ENCODE results near the gene TANK.
A peak's percentile ranks its signal among the peaks of the same experiment; 100 is the strongest.

Gene TANK

DNA sequence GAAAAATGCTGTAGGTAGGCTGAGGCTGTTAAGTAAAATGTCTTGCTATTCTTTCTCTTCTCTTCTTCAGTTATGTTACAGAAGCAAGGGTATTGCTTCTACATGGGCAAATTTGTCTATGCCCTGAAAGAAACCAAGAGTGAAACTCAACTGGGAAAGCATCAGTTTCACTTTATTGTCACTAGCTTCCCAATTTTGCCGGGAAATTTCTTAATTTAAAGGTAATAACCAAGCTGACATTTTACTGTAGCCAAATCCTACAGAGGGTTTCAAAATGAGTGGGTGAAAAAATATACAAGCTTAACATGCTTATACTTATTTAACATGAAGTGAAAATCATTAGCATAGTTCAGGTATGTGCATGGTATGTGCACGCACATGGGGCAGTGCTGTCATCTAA is 3.2 kb downstream of the TANK start:
- TF ChIP-seq TAF1 (IDR thresholded peaks at IDR 0.05; ENCODE audit: low read depth, low read length) = no peak
- TF ChIP-seq POU2F2 (IDR thresholded peaks at IDR 0.05; ENCODE audit: low read depth, low read length) = no peak
- 0 out of 2 replicates have a peak, but pooled peaks have one; percentile 26 for TF ChIP-seq POLR2AphosphoS5 (IDR thresholded peaks at IDR 0.05; ENCODE audit: low read depth, low read length)
- DNase-seq (ENCODE audit: insufficient read length, low spot score) (no peak), FAIRE-seq (peak; percentile 31)

DNA sequence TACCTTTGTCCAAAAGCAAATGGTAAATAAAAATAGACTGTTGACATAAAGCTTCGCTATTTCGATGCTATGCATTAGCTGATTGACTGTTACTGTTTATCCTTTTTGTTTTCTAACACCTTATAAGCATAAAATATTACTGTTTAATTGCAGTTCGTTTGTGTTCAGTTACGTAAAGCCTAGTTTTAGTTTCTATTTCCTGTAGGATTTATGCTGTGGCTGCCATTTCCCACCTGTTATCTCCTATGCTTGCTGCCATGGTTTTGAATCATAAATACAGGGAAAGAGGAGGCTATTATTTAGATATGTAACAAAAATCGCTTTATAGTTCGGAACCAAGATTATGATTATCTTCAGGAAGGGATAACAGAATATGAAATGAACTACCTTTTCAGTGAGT is 3.9 kb downstream of the TANK start:
- FAIRE-seq (no peak), DNase-seq (ENCODE audit: insufficient read length, low spot score) (no peak)
- TF ChIP-seq POU2F2 (IDR thresholded peaks at IDR 0.05; ENCODE audit: low read depth, low read length) (no peak), POLR2AphosphoS5 (IDR thresholded peaks at IDR 0.05; ENCODE audit: low read depth, low read length) (no peak), POLR2A (IDR thresholded peaks at IDR 0.05; ENCODE audit: low read depth, low read length) (no peak), TAF1 (IDR thresholded peaks at IDR 0.05; ENCODE audit: low read depth, low read length) (no peak), SPI1 (IDR thresholded peaks at IDR 0.05; ENCODE audit: low read depth, low read length) (no peak), PAX5 (IDR thresholded peaks at IDR 0.05; ENCODE audit: insufficient read depth, low read length, severe bottlenecking) (no peak)

DNA sequence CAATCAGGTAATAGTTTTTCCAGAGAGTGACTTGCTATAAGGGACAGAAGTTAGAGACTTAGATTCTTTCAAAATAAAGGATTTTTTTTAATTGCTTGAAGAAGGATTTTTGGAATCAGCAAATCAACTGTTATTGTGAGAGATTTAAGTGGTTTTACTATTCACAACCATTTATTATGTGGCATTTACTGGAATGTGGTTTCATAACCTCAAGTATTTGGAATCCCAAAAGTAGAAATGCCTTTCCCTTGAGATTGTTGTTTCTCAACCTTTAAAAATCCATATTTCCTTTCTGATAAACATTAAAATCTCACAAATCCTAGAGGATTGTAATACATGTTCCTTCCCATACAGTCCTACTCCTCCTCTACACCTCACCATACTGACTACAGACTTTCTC is 5.0 kb downstream of the TANK start:
- TF ChIP-seq TAF1 (IDR thresholded peaks at IDR 0.05; ENCODE audit: low read depth, low read length) (no peak), POU2F2 (IDR thresholded peaks at IDR 0.05; ENCODE audit: low read depth, low read length) (no peak), SPI1 (IDR thresholded peaks at IDR 0.05; ENCODE audit: low read depth, low read length) (no peak), POLR2AphosphoS5 (IDR thresholded peaks at IDR 0.05; ENCODE audit: low read depth, low read length) (no peak), PAX5 (IDR thresholded peaks at IDR 0.05; ENCODE audit: insufficient read depth, low read length, severe bottlenecking) (no peak), POLR2A (IDR thresholded peaks at IDR 0.05; ENCODE audit: low read depth, low read length) (no peak)
- no peak for DNase-seq (ENCODE audit: insufficient read length, low spot score)
- no peak for FAIRE-seq

DNA sequence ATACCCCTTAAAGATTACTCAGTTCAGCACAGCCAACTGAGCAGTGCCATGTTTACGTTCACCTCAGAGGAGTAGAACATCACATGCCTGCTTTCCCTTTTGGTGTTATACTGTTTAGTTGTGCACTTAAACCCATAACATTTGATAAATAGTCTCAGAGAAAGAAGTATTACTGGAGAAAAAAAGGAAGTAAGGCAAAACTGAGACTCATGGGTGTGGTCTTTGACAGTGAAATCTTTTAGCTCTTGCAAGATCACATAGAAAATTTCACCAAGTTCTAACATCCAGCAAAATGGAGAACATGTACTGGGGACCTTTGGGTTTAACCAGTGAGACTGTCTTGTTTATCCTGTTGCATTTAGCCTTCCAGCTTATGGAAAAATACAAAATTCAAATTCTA is 5.6 kb downstream of the TANK start:
- TF ChIP-seq PAX5 (IDR thresholded peaks at IDR 0.05; ENCODE audit: insufficient read depth, low read length, severe bottlenecking) (no peak), POLR2A (IDR thresholded peaks at IDR 0.05; ENCODE audit: low read depth, low read length) (no peak), SPI1 (IDR thresholded peaks at IDR 0.05; ENCODE audit: low read depth, low read length) (no peak), POU2F2 (IDR thresholded peaks at IDR 0.05; ENCODE audit: low read depth, low read length) (no peak), TAF1 (IDR thresholded peaks at IDR 0.05; ENCODE audit: low read depth, low read length) (no peak)
- peak; percentile 82 for FAIRE-seq
- no peak for DNase-seq (ENCODE audit: insufficient read length, low spot score)

DNA sequence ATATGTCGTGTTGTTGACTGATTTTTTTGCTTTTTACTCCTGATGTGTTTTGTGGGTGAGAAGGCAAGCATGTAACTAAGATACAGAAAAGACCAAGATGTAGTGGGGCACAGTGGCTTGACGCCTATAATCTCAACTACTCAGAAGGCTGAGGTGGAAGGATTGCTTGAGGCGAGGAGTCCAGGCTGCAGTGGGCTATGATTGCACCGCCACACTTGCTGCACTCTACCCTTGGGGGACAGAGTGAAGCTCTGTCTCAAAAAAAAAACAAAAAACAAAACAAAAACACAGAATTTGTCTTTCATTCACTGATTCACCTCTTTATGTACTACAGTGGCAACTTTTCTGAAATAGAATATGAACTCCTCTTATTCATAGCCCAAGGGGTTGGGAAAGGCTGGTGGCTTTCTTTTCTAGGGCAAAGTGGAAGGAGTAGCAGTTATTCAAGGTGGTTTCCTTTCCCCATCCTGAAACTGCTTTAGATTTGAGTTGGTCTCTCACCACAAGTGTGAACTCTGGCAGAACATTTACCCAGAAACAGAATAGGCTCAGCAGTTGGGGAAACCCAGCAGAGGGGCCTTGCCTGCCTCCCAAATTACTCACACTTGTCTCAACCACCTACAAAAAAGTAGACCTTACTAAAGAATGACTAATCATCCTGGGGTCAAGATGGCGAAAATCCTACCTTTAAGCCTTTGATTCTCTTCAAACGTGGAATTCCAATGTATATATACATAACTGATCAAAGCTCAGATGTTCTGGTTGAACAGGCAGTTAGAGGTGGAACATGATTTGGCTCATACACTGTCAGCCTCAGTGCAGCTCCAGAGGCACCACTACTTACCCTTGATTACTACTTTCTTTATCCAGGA is 6.5 kb downstream of the TANK start:
- peak; percentile 78; the same call in 1 of the 2 replicates for TF ChIP-seq POU2F2 (IDR thresholded peaks at IDR 0.05; ENCODE audit: low read depth, low read length)
- TF ChIP-seq SPI1 (IDR thresholded peaks at IDR 0.05; ENCODE audit: low read depth, low read length) = peak; percentile 40; the same call in 1 of the 2 replicates
- no peak for TF ChIP-seq TAF1 (IDR thresholded peaks at IDR 0.05; ENCODE audit: low read depth, low read length)
- TF ChIP-seq POLR2A (IDR thresholded peaks at IDR 0.05; ENCODE audit: low read depth, low read length) = no peak; the same call in none of the 2 replicates
- peak; percentile 25 for TF ChIP-seq PAX5 (IDR thresholded peaks at IDR 0.05; ENCODE audit: insufficient read depth, low read length, severe bottlenecking)
- TF ChIP-seq POLR2AphosphoS5 (IDR thresholded peaks at IDR 0.05; ENCODE audit: low read depth, low read length) = 0 out of 2 replicates have a peak, but pooled peaks have one; percentile 41
- peak; percentile 92 for FAIRE-seq
- DNase-seq (ENCODE audit: insufficient read length, low spot score) = no peak

DNA sequence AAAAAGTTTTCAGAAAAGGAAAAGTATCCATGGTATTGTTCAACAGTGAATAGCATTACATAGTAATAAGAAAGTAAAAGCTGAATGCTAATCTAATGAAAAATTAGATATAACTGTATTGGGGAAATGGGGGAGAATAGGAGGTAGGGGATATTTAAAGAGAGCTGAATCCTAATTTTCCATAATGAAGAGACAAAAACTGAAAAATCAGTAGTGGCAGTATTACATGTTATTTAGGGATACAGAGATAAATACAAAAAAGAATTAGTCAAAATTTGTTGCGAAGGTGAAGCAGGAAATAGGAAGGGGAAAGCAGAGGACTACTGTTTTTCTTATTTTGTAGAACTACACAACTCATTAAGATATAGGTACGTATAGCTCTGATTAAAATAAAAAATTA is 9.1 kb downstream of the TANK start:
- TF ChIP-seq POLR2A (IDR thresholded peaks at IDR 0.05; ENCODE audit: low read depth, low read length) = no peak
- TF ChIP-seq PAX5 (IDR thresholded peaks at IDR 0.05; ENCODE audit: insufficient read depth, low read length, severe bottlenecking) = no peak
- TF ChIP-seq SPI1 (IDR thresholded peaks at IDR 0.05; ENCODE audit: low read depth, low read length) = no peak
- FAIRE-seq (no peak), DNase-seq (ENCODE audit: insufficient read length, low spot score) (no peak)

DNA sequence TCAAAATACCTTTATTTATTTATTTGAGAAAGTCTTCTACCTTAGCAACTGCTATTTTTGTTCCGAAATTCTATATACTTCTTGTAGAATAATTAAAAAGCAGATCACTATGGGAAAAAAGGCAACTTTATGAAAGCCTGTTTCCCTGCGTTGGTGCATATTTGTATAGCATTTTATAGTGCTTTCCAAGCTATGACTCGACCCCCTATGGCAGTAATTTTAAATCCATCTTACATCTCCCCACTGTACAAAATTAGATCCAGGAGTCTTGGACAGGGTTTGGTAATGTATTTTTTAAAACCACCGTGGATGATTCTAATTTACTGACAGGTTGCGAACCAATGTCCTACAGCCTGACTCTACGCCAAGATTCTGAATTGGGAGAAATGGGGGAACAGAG is 10.1 kb downstream of the TANK start:
- FAIRE-seq (no peak), DNase-seq (ENCODE audit: insufficient read length, low spot score) (no peak)
- no peak for TF ChIP-seq TAF1 (IDR thresholded peaks at IDR 0.05; ENCODE audit: low read depth, low read length)
- no peak for TF ChIP-seq POLR2AphosphoS5 (IDR thresholded peaks at IDR 0.05; ENCODE audit: low read depth, low read length)
- no peak for TF ChIP-seq PAX5 (IDR thresholded peaks at IDR 0.05; ENCODE audit: insufficient read depth, low read length, severe bottlenecking)
- no peak for TF ChIP-seq POU2F2 (IDR thresholded peaks at IDR 0.05; ENCODE audit: low read depth, low read length)
- TF ChIP-seq POLR2A (IDR thresholded peaks at IDR 0.05; ENCODE audit: low read depth, low read length) = no peak
- TF ChIP-seq SPI1 (IDR thresholded peaks at IDR 0.05; ENCODE audit: low read depth, low read length) = no peak

DNA sequence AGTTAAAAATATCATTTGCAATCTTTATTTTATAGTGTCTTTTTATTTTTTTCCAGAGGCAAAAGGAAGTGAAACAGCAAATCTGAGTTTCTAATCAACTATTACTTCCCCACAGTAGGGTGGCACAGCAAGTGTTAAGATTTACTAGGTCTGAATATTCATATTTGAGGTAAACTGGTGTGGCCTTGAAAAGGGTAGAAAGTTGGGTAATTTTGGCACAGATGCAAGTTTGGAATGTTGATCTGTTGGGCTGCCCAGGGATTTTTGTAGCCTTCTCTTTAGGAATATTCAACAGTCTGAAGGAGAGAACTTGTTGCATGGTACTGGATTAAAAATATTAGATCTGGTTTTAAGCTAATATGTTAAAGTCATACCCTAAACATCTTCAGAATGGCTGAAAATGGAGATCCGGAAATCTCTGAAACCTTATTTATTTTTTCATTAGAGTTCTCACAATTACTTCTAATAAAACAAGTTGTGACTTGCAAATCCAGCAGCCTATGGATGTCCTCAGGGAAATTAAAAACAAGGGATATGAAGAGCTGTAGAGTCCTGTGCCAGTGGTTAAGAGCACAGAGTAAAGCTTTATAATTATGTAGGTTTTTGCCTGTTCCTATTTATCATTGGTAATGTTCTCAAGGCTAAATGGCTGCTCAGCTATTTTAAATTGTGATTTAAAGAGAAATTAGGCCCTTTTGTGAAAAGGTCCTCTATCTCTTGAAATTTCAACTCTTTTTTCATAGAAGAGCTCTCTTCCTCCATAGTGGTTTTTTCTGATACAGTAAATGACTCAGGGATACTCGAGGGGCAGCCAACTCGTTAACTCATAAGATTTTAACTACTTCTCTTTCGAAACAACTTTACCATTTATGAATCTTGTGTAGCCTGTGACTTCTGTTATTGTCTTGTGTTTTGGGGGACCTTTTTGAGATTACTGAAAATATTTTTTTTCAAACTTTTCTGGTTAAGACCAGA is 11.0 kb downstream of the TANK start:
- FAIRE-seq (peak; percentile 82), DNase-seq (ENCODE audit: insufficient read length, low spot score) (no peak)
- TF ChIP-seq SPI1 (IDR thresholded peaks at IDR 0.05; ENCODE audit: low read depth, low read length) (peak; percentile 83), POLR2A (IDR thresholded peaks at IDR 0.05; ENCODE audit: low read depth, low read length) (no peak)

DNA sequence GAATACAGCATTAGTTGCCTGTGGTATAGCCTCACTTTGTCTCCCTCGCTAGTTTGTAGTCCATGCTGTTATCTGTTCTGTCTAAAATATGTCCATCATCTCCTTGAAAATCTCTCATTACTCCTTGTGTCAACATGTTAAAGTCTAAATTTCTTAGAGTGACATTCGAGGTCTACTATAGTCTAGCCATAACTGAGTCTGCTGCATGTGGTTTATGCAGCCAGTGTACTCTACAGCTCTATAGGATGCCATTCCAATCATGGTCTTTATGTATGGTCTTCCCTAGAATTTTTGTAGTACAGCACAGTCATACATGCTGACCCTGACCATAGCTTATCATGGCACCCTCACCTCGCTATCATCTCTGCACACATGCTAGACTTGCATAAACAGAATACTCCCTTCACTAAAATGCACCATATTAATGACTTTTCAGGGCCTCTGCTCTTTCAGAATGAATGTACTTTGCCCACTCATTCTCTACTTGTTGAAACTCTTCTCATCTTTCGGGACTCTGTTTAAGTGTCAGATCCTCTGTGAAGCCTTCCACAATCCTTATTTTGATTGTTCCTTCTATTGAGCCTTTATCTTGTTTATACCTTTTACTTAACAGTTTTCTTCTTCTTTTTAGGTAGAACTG is 12.8 kb downstream of the TANK start:
- 0 out of 2 replicates have a peak, but pooled peaks have one; percentile 21 for TF ChIP-seq POLR2AphosphoS5 (IDR thresholded peaks at IDR 0.05; ENCODE audit: low read depth, low read length)
- TF ChIP-seq POLR2A (IDR thresholded peaks at IDR 0.05; ENCODE audit: low read depth, low read length) = 0 out of 2 replicates have a peak, but pooled peaks have one; percentile 13
- no peak for TF ChIP-seq TAF1 (IDR thresholded peaks at IDR 0.05; ENCODE audit: low read depth, low read length)
- TF ChIP-seq POU2F2 (IDR thresholded peaks at IDR 0.05; ENCODE audit: low read depth, low read length) = peak; percentile 48; the same call in 1 of the 2 replicates
- FAIRE-seq (peak; percentile 89), DNase-seq (ENCODE audit: insufficient read length, low spot score) (no peak)

All from GM12891 (cell line).